ENCODE measurements around the gene FAM50B.

DNA sequence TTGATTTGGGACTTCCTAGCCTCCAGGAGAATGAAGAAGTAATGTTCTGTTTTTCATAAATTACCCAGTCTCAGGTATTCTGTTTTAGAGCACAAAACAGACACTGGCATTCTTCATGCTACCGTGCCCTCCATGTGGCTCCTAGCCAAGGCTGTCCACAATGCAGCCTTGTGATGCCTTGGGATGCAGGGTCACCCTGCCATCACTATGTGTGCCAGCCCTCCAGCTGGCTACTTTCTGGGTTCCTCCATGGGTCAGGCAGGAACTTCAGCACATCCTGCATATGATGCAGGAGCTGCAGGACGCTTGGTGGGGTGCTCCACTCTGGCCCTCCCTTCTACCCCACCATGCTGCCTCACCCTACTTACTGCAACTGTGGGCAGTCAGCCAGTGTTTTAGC, 38.0 kb upstream of the FAM50B start:
- TF ChIP-seq POLR2AphosphoS5 (IDR thresholded peaks at IDR 0.05) = peak in 1 of 3 donors; percentile 19
- TF ChIP-seq, protein P1, sequence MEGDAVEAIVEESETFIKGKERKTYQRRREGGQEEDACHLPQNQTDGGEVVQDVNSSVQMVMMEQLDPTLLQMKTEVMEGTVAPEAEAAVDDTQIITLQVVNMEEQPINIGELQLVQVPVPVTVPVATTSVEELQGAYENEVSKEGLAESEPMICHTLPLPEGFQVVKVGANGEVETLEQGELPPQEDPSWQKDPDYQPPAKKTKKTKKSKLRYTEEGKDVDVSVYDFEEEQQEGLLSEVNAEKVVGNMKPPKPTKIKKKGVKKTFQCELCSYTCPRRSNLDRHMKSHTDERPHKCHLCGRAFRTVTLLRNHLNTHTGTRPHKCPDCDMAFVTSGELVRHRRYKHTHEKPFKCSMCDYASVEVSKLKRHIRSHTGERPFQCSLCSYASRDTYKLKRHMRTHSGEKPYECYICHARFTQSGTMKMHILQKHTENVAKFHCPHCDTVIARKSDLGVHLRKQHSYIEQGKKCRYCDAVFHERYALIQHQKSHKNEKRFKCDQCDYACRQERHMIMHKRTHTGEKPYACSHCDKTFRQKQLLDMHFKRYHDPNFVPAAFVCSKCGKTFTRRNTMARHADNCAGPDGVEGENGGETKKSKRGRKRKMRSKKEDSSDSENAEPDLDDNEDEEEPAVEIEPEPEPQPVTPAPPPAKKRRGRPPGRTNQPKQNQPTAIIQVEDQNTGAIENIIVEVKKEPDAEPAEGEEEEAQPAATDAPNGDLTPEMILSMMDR (IDR thresholded peaks at IDR 0.05 in 8 of 11, conservative IDR thresholded peaks at IDR 0.05 in 3 of 11) = no peak

Measured in spleen (tissue), 7 donors.